ENCODE results near the gene BEGAIN.

- TF ChIP-seq, protein P1, sequence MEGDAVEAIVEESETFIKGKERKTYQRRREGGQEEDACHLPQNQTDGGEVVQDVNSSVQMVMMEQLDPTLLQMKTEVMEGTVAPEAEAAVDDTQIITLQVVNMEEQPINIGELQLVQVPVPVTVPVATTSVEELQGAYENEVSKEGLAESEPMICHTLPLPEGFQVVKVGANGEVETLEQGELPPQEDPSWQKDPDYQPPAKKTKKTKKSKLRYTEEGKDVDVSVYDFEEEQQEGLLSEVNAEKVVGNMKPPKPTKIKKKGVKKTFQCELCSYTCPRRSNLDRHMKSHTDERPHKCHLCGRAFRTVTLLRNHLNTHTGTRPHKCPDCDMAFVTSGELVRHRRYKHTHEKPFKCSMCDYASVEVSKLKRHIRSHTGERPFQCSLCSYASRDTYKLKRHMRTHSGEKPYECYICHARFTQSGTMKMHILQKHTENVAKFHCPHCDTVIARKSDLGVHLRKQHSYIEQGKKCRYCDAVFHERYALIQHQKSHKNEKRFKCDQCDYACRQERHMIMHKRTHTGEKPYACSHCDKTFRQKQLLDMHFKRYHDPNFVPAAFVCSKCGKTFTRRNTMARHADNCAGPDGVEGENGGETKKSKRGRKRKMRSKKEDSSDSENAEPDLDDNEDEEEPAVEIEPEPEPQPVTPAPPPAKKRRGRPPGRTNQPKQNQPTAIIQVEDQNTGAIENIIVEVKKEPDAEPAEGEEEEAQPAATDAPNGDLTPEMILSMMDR (conservative IDR thresholded peaks at IDR 0.05): no peak
- TF ChIP-seq EZH2 (IDR thresholded peaks at IDR 0.05; ENCODE audit: low read depth): no peak
Observed at GRCh38 chr14:100558966-100559365, 28.3 kb downstream of the BEGAIN start.
